GM18511 (cell line): Measurements from ENCODE around the gene CDK5.
"Not testable (repeated sequence)": the region's sequence is repeated elsewhere in the genome, so short reads cannot be mapped to it uniquely, and the experiment has no call there.

Experiments
- ATAC-seq: cut with Tn5 transposase; IDR thresholded peaks from one replicate; pipeline ENCODE4 v1.9.1; 2021; ENCODE audit warnings: mild to moderate bottlenecking, moderate library complexity; ENCODE audit not compliant: unreplicated experiment

CDK5 gene

DNA sequence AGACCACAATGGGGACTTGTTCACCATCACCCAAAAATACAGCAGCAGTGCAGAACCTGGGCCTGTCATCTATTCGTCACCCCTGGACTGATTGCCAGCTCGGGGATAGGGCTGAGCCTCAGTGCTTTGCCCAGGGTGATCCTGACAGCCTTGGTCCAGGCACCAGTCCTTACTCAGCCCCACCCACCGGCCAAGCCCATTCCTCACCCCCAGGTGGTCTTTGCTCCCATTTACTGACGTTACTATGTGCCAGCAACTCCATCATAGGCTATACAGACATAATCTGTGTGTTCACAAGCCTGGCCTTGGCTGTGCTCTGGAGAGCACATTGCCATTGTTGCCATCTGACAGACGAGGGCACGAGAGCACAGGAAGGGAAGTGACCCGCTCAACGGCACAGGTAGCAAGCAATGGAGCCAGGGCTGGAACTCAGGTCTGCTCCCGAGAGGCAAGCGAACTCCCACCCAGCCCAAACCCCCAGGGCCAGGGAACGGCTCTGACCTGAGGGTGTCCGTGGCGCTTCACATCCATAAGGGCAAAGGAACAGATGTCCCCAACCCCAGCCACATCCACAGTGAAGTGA, 40.2 kb downstream of the CDK5 start:
- ATAC-seq = no peak

DNA sequence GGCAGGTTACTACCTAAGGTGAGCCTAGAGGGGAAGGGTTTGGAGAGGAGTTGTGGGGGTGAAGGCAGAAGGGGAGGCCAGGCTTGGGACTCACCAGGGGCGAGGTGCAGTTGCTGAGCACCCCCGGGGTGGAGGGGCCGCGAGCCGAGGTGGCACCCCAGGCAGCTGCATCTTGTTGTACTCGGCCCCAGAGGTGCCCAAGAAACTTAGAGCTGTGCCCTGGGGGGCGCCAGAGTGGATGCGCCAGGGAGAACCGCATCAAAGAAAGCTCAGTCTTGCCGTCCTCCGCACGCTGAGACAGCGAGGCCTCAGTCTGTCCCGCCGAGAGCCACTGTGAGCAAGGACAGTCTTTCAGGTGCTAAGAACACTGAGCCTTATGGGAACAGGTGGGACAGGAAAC, 40.8 kb downstream of the CDK5 start:
- ATAC-seq = no peak

DNA sequence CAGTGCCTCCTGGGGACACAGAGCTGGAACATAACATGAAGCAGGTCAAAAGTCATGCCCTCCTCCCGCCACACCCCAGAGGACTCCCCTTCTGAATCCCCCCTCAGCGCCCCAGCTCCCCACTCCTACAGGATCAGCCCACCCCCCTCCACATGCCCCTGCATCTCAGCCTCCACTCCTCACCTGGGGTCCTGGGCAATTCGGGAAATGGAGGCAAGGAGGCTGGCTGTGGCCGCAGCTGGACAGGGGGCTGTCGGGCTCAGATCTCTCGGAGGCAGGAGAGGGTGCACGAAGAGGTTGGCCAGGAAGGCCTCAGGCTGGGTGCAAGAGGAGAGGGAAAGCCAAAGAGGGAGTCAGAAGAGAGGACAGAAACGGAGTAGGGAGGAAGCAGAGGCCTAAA, 41.2 kb downstream of the CDK5 start:
- ATAC-seq = no peak

DNA sequence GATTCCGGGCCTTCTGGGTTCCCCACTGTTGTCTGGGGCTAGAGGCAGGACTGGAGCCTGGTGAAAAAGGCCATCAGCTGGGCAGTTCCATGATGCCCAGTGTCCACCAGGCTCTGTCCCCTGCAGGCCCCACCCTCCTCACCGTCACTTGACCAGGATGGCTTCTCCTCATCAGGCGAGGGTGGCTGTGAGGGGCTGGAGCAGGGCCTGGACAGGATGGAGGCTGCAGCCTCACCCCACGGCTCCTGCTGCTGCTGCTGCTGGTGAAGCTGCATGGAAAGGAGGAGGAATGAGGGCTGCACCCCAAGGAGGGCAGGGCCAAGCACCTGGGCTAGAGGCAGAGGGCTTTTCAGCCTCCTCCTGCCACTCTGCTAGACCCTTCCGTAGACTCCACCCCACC, 41.7 kb downstream of the CDK5 start:
- ATAC-seq = no peak

DNA sequence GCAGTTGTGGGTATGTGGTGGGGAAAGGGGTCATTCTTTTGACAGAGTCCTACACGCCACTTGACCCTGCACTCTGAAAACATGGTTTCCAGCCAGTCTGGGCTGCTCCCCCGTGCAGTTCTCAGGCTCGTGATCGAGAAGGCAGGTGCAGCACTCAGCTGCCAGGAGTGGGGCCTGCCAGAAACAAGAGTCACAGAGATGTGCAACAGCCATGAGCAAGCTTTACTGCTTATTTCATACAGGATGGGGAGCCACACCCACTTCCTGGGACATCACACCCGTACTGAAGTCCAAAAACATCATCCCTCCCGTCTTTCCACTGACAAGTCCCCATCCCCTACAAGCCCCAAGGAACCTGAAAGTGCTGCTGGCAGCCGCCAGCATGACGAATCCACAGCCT, 42.7 kb downstream of the CDK5 start:
- no peak for ATAC-seq

DNA sequence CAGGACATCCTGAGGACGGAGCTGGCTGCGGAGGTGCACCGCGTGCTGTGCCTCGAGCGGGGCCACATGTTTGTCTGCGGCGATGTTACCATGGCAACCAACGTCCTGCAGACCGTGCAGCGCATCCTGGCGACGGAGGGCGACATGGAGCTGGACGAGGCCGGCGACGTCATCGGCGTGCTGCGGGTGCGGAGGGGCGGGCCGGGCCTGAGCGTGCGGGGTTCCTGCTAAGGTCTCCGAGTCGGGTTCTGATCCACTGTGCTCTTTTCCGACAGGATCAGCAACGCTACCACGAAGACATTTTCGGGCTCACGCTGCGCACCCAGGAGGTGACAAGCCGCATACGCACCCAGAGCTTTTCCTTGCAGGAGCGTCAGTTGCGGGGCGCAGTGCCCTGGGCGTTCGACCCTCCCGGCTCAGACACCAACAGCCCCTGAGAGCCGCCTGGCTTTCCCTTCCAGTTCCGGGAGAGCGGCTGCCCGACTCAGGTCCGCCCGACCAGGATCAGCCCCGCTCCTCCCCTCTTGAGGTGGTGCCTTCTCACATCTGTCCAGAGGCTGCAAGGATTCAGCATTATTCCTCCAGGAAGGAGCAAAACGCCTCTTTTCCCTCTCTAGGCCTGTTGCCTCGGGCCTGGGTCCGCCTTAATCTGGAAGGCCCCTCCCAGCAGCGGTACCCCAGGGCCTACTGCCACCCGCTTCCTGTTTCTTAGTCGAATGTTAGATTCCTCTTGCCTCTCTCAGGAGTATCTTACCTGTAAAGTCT, 43.8 kb downstream of the CDK5 start:
- peak; percentile 47 for ATAC-seq

DNA sequence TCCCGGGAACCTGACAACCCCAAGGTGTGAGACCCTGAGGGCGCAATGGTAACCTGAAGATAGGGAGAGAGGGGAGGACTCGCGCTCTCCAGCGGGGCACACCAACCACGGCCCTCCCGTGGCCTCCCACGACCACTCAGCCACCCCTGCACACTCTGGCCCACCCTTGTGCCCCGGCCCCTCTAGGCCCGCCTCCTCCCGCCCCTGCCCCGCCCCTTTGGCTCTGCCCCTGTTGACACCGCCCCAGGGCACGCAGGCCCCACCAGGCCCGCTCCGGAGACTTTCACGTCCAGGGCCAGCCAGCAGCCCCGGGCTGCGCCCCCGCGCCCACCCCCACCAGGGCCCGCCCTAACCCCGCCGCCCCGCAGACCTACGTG, 44.4 kb downstream of the CDK5 start:
- ATAC-seq = no peak

DNA sequence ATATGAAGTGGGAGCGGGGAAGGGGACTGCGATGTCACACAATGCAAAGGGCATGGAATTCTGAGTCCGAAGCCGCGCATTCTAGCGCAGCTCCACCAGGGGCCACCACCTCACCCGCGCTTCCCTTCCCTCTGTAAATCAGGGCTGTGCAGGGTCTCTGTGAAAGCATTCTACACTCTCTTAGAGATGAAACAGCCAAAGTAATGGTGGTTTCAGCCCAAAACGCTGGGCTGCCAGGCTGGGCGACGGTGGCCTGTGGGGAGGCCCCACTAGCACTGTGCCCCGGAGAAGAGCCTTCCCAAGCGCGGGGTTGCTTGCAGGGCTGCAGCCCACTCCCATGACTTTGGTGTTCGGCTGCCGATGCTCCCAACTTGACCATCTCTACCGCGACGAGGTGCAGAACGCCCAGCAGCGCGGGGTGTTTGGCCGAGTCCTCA, 44.8 kb downstream of the CDK5 start:
- ATAC-seq = no peak

DNA sequence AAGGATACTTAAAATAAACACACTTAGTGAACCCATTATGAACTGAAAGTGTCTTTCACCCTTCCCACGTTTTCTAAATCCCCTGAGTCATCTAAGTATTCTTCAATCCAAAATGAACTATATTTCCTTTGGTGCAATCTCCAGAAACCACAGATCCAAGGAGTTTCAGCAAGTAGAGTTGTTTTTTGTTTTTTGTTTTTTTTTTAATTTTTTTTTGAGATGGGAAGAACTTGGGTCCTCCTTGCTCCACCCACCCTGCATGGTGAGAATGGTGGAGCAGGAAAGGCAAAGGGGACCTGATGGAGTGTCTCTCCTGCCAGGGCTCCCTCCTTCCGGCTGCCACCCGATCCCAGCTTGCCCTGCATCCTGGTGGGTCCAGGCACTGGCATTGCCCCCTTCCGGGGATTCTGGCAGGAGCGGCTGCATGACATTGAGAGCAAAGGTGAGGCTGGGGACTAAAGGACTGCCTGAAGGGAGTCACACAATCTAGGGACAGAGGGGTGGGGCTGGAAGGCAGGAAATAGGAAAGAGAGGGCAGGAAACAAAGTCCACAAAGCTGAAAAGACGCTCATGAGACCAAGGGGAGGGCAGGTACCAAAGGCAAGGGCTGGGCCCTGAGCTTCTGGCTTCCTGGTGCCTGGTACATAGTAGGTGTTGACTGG, 45.5 kb downstream of the CDK5 start:
- ATAC-seq = no peak

DNA sequence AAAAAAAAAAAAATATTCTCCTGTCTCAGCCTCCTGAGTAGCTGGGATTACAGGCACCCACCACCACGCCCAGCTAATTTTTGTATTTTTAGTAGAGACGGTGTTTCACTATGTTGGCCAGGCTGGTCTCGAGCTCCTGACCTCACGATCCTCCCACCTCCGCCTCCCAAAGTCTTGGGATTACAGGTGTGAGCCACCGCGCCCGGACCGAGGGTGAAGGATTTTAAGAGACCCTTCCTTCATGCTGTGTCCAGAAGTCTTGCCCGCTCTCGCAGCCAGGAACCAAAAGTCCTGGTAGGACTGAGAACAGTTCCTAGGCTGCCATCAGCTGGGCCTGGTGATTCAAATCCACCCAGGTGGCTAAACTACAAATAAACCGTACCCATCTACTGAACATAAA, 46.1 kb downstream of the CDK5 start:
- not testable (repeated sequence) for ATAC-seq

DNA sequence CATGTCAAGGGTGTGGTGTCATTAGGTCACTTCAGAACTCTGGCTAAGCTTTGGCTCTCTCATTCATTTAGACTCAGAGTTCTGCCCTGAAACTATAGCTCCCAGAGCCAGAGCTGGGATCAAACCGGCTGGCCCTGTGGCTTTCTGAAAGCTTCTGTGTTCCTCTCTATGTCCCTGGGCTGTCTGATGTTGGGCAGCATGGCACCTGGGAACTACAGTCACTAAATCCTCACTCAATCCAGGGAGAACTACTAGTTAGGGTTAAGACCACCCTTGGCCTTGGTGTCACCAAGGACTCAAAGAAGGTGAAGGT, 46.6 kb downstream of the CDK5 start:
- no peak for ATAC-seq

DNA sequence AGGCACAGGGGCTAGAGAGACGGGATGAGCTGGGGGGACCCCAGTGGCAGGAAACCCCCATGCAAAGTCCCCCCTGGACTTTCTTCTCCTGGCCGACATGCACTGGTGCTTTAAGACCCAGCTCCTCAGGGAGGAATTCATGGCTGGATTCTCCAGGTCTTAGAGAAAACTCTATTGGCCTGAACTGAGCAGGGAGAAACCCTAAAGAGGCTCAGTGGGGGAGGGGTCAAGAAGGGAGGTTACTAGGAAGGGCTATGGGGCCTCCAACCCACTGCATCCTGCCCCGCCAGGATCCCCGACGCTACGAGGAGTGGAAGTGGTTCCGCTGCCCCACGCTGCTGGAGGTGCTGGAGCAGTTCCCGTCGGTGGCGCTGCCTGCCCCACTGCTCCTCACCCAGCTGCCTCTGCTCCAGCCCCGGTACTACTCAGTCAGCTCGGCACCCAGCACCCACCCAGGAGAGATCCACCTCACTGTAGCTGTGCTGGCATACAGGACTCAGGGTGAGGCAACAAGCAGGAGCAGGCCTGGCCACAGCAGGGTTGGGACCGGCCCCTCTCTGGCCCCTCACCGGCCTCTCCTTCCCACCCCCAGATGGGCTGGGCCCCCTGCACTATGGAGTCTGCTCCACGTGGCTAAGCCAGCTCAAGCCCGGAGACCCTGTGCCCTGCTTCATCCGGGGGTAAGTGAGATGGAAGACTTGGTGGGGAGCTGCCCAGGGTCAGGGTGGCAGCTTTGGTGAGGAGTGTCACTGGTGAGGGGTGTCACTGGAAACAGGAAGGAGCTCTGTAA, 47.2 kb downstream of the CDK5 start:
- no peak for ATAC-seq

DNA sequence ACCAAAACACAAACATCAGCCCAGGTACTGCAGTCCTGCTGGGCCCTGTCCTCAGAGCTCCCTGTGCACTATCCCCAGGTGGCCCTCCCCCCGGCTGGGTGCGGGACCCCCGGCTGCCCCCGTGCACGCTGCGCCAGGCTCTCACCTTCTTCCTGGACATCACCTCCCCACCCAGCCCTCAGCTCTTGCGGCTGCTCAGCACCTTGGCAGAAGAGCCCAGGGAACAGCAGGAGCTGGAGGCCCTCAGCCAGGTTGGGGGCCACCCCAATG, 47.7 kb downstream of the CDK5 start:
- no peak for ATAC-seq

DNA sequence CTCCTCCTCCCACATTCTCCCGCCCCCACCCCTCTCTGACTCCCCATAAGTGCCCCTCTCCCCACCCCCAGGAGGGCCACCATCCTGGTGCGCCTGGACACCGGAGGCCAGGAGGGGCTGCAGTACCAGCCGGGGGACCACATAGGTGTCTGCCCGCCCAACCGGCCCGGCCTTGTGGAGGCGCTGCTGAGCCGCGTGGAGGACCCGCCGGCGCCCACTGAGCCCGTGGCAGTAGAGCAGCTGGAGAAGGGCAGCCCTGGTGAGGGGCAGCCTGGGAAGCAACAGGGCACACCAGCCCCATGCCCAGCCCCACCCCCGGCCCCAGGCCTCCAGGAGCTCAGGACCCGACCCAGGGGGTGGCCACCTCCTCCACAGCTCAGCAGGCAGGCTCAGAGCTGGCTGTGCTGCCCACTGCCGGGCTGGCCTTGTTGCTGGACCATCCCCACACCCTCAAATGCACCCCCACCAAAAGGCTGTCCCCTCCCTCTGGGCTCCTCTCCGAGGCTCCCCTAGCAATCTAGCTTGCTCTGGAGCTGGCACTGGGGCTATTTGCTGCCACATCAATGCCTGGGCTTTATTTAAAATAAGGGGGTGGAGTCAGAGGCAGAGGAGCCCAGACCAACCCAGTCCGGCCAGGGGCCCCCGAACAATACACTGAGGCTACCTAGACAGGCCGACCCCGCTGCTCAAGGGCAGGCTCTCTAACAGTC, 48.2 kb downstream of the CDK5 start:
- ATAC-seq = no peak

DNA sequence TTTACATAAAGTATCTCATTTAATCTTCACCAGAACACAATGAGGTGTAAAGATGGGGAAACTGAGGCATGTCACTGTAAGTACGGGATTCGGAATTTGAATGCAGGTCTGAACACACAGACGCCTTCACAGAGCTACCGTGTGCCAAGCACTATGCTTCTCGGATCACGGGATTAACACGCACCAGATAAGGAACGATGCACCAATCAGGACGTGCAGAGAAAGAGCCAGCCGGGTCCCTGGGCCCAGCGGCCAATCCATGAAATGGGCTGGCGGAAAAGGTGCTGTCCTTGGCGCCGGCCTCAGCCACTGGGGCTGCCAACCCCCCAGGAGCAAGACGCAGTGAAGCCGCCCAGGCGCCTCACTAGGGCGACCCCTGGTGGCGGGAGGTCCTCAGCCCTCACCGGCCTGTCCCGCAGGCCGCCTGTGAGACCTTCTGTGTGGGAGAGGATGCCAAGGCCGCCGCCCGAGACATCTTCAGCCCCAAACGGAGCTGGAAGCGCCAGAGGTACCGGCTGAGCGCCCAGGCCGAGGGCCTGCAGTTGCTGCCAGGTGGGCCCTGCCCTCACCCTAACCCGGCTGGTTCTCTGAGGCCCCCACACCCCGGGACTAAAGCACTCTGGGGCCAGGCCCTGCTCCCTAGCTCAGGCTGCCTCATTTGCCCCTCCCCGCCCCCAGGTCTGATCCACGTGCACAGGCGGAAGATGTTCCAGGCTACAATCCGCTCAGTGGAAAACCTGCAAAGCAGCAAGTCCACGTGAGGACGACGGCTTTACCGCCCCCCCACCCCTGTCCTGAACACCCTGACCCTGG, 49.0 kb downstream of the CDK5 start:
- peak; percentile 86 for ATAC-seq

DNA sequence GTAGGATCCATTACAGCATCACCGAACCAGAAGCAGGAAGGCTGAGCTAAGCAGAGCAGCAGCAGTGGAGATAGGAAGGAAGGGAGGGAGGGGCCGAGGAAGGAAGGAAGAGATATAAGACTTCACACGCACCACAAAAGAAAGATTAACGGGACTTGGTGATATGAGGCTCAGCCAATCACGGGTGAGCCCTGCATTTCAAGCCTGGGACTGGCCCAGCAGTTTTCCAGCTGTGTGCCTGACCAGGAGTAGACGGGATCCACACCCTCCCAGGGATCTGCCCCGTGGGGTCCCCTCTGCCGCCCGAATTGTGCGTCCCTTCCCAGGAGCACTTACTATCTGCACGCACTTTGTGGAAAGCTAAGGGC, 49.6 kb downstream of the CDK5 start:
- no peak for ATAC-seq

DNA sequence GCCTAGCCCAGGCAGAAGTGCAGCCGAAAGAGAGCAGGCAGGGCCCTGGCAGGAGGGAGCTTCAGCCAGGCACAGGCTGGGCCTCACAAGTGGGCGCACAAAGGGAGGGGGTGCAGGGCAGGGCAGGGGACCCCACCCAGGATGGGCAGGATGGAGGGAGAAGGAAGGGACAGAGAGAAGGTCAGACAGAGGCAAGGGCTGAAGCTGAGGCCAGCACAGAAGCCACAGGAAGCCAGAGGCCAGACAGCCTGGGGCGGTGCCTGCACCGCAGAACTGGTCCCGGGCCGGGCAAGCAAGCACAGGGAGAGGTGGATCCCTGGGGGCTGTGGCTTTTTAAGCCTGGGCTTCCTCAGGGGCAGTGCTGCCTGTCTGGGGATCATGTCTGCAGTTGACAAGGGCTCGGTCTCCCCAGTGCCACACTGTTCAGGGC, 50.2 kb downstream of the CDK5 start:
- ATAC-seq = no peak

DNA sequence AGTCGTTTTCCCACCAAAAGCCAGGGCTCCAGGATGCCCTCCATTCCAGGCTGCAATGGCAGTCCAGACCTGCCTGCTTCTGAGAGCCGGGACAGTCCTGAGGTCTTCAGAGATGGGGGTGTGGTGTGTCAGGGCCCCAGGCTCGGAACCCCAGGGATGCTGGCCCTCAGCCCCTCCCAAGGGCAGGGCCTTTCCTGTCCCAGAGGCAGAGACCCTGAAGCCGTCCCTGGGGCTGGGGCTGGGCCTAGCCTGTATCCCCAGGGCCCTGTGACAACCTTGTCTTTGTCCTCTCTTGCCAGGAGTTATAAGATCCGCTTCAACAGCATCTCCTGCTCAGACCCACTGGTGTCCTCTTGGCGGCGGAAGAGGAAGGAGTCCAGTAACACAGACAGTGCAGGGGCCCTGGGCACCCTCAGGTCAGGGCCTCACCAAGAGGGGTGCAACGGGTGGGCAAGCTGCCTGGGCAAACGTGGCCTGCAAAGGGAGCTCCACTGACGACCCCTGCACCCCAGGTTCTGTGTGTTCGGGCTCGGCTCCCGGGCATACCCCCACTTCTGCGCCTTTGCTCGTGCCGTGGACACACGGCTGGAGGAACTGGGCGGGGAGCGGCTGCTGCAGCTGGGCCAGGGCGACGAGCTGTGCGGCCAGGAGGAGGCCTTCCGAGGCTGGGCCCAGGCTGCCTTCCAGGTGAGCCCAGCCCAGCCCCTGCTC, 51.0 kb downstream of the CDK5 start:
- no peak for ATAC-seq

DNA sequence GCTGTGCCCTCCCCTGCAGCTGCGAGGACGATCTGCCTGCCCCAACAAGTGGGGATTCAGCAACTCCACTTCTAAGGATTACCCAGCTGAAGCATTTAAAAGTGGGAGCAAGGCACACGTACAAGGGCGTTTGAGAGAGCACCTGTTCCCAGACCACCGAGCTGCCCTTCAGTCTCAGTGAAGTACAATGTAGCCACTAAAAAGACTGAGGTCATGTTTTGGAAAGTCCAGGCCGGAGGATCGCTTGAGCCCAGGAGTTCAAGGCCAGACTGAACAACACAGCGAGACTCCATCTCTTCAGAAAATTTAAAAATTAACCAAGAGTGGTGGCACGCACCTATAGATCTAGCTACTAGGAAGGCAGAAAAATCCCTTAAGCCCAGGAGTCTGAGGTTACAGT, 52.1 kb downstream of the CDK5 start:
- ATAC-seq = no peak
